Hepatocyte (in vitro differentiated cells): Measurements from ENCODE around the gene ZFAND5.

Source experiments
- CTCF ChIP-seq: fragments of 200-600 bp; sonication (generic); IDR thresholded peaks from 2 replicates; pipeline ENCODE4 v1.5.1; 2016; ENCODE audit warnings: antibody characterized with exemption, mild to moderate bottlenecking; ENCODE audit not compliant: poor library complexity
- EZH2 ChIP-seq: fragments of 200-600 bp; sonication (generic); IDR thresholded peaks from 2 replicates; pipeline ENCODE4 v1.6.1; 2016; ENCODE audit warnings: antibody characterized with exemption, mild to moderate bottlenecking, borderline replicate concordance
- EZH2phosphoT487 ChIP-seq: fragments of 200-600 bp; sonication (generic); IDR thresholded peaks from one replicate; pipeline ENCODE4 v1.6.1; 2018; ENCODE audit warnings: antibody characterized with exemption, mild to moderate bottlenecking, low read depth, moderate library complexity; ENCODE audit not compliant: unreplicated experiment, severe bottlenecking

- no peak for TF ChIP-seq EZH2phosphoT487
- TF ChIP-seq CTCF: no peak
- no peak for TF ChIP-seq EZH2
These were observed 35.9 kb upstream of the ZFAND5 start for GRCh38 chr9:72400866-72401265.
